Measurements from ENCODE around the gene EIF2S2.

- TF ChIP-seq POLR2A (IDR thresholded peaks at IDR 0.05) = no peak
- no peak for TF ChIP-seq CTCF (IDR thresholded peaks at IDR 0.05)
- no peak for TF ChIP-seq POLR2AphosphoS5 (IDR thresholded peaks at IDR 0.05; ENCODE audit: insufficient read depth in 1 of 2, low read depth in 1 of 2)
These were observed 10.4 kb upstream of the EIF2S2 start for GRCh38 chr20:34122274-34122980.

Data from vagina (tissue), 2 donors.